Psoas muscle (tissue), 8 donors: ENCODE measurements around the gene SETD5. TPM values are rescaled to one million over a fixed set of nuclear protein-coding genes. Genes with fewer than 3 reads are reported as not detected.

Source experiments
- ATAC-seq, 4 donors: fragments of 200-7000 bp; cut with Tn5 transposase; one replicate each; pipeline ENCODE4 v1.9.1; 2020; ENCODE audit warnings: moderate library complexity in 3 of 4, mild to moderate bottlenecking in 2 of 4
- DNase-seq, 2 donors: peaks; one replicate each; pipeline ENCODE4 v3.0.0-alpha.2; 2020
- H3K27ac ChIP-seq: fragments of 200-600 bp; one replicate; pipeline ENCODE4 v1.8.0; 2022
- H3K27me3 ChIP-seq, 3 donors: fragments of 200-600 bp in 1 of 3; one replicate each; pipeline versions ENCODE4 v1.6.1 to v1.8.0; 2013 to 2022; ENCODE audit warnings: low read length in 2 of 3, mild to moderate bottlenecking in 2 of 3, moderate library complexity in 1 of 3; ENCODE audit not compliant: insufficient read depth in 3 of 3
- H3K36me3 ChIP-seq, 2 donors: fragments of 200-600 bp in 1 of 2; one replicate each; pipeline versions ENCODE4 v1.6.1 to v1.8.0; 2013 to 2022; ENCODE audit warnings: low read depth in 1 of 2, mild to moderate bottlenecking in 1 of 2, moderate library complexity in 1 of 2; ENCODE audit not compliant: insufficient read depth in 1 of 2
- H3K4me1 ChIP-seq: fragments of 200-600 bp; one replicate; pipeline ENCODE4 v1.8.0; 2022
- H3K4me3 ChIP-seq: fragments of 200-600 bp; one replicate; pipeline ENCODE4 v1.8.0; 2022; ENCODE audit warnings: mild to moderate bottlenecking
- H3K9me3 ChIP-seq: fragments of 200-600 bp; one replicate; pipeline ENCODE4 v1.8.0; 2022
- WGBS, 3 donors: extraction: QIAGEN DNeasy Blood & Tissue Kit; methylation state at CpG; one replicate each; pipeline versions ENCODE4 v1.1.6 to v1.1.7; 2013; 5-methylcytosine and 5-hydroxymethylcytosine counted together
- intact Hi-C, 2 donors: fragments of 100-400 bp; cut with DNase I; formaldehyde crosslinking; loops; one replicate each; pipeline versions ENCODE4 v1.11.0 to v1.14.2; 2022
- polyA plus RNA-seq, 3 donors: library from polyadenylated mRNA; stranded (reverse); fragments of 200-250 nt; gene quantifications; one replicate each; pipeline ENCODE4 v1.2.3, GENCODE V29; 2013
- total RNA-seq, 4 donors: library from RNA; stranded (reverse); fragmentation: NEBNext Ultra II Directional in 2 of 4; extraction: Animal tissue kit (Norgen Biotek cat#: 25700) in 2 of 4; gene quantifications; one replicate each; pipeline versions ENCODE4 v1.2.1 to v1.2.4, GENCODE V29; 2021 to 2023
- TF ChIP-seq, protein P1 (sequence below): fragments of 200-600 bp; IDR thresholded peaks from one replicate; pipeline ENCODE4 v1.8.0; 2022; ENCODE audit warnings: antibody characterized with exemption
- donor health status: healthy with polysubstance abuse.
- donor health status: DM: no; HTN: no; CAD: no; lungs with moderate emphysema.
- donor health status: Bipolar disorder and iron deficiency.
- donor health status: healthy.
- donor health status: DM: yes; HTN: yes; CAD: no.
- donor health status: DM: no; HTN: no; CAD: no.
- donor health status: DM: no; HTN: no; CAD: no.
- donor health status: DM: yes; HTN: yes; CAD: no.

Gene SETD5
- total and polyA plus RNA-seq, 7 donors: 12.8 to 69.3 (median 58.3) TPM

DNA sequence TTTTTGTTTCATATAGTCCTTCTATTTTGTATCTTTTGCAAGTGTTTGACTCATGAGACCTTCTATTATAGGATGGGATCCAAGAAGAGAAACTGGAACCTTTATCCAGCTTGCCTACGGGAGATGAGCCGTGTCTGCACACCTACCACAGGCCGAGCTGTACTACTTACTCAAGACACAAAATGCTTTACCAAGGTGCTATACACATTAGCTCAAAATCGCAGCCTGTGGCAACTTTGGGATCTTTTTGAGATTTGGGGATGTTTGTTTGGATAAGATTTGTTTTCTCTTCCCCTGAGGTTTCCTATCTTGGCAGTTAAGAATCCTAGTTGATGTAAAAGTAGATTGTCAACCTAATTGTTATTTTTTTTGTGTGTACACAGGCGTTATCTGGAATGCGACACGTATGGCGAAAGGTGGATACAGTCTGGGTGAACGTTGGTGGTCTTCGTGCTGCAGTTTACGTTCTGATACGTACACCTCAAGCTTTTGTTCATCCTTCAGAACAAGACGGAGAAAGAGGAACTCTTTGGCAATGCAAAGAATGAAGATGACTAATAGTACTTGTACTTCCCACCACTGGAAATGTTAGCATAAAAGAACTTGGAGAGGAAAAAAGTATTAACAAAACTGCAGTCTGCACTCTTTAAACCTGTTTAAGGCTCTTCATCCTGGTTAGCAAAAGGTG, 13.1 kb upstream of the SETD5 start:
- Histone ChIP-seq H3K36me3 (peaks cover 23 to 95% of the 10 kb centered on the region in 2 donors), H3K27ac (peak overlapping the region; percentile 3), H3K4me3 (no peak overlapping the region), H3K27me3 (no peaks in the 10 kb centered on the region), H3K9me3 (no peaks in the 10 kb centered on the region), H3K4me1 (peaks cover 10% of the 10 kb centered on the region)
- ATAC-seq: peak in 3 of 4 donors; percentile 17 to 49 (median 40)
- intact Hi-C loops: no loop called here
- no peak for DNase-seq
- 72 to 80% (median 72%) methylated on average over 13 of the region's 13 CpGs for WGBS, 3 donors
- TF ChIP-seq, protein P1, sequence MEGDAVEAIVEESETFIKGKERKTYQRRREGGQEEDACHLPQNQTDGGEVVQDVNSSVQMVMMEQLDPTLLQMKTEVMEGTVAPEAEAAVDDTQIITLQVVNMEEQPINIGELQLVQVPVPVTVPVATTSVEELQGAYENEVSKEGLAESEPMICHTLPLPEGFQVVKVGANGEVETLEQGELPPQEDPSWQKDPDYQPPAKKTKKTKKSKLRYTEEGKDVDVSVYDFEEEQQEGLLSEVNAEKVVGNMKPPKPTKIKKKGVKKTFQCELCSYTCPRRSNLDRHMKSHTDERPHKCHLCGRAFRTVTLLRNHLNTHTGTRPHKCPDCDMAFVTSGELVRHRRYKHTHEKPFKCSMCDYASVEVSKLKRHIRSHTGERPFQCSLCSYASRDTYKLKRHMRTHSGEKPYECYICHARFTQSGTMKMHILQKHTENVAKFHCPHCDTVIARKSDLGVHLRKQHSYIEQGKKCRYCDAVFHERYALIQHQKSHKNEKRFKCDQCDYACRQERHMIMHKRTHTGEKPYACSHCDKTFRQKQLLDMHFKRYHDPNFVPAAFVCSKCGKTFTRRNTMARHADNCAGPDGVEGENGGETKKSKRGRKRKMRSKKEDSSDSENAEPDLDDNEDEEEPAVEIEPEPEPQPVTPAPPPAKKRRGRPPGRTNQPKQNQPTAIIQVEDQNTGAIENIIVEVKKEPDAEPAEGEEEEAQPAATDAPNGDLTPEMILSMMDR: no peak

DNA sequence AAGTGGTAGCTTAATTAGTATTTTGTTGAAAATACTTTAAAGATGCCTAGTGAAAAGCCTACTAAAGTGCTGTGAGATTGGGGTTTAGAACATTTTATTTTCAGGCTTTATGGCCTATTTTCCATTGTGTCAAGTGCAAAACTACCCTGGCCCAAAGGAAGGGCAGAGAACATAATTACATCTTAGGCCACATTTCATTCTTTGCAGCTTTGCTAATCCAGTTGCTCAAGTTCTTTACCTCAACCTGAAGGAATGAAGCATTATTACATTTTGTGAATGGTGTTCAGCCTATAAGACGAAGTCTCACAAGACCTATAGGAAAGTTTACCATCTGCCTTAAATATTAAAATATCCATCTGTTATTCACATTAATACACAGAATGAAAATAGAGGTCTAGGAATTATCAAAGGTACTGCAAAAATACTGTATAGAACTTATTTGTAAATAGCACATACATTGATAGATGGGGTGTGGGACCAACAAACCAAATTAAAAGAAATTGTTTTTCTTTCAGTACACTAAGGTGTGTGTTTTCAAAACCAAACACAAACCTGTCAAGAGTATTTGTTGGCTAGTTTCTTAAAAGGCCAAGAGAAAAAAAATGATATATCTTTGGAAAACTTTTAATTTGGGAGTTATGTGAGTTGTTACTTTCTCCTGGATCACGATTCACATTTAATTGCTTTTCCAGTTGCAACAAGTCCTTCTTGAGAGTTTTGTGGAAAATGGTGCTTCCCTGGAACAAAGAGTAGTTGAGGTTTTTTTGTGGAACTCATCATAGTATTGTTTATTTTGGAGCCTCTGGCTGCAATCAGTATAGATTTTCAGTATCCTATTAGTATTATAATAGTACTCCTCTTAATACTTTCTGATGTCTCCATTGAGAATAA, 12.0 kb upstream of the SETD5 start:
- intact Hi-C loops: loop anchor here (5.0 kb wide), 3 partner anchors 47 to 82 kb away; no protein-coding TSS in a partner anchor
- H3K27me3 ChIP-seq: no peaks in the 10 kb centered on the region
- 75 to 76% (median 75%) methylated on average over 2 of the region's 2 CpGs for WGBS, 3 donors
- DNase-seq: no peak
- H3K9me3 ChIP-seq: no peaks in the 10 kb centered on the region
- no peak for ATAC-seq
- no peak overlapping the region for H3K4me3 ChIP-seq
- H3K36me3 ChIP-seq: peaks cover 24 to 95% of the 10 kb centered on the region in 2 donors
- TF ChIP-seq, protein P1: no peak
- peaks cover 8% of the 10 kb centered on the region for H3K4me1 ChIP-seq
- no peak overlapping the region for H3K27ac ChIP-seq

DNA sequence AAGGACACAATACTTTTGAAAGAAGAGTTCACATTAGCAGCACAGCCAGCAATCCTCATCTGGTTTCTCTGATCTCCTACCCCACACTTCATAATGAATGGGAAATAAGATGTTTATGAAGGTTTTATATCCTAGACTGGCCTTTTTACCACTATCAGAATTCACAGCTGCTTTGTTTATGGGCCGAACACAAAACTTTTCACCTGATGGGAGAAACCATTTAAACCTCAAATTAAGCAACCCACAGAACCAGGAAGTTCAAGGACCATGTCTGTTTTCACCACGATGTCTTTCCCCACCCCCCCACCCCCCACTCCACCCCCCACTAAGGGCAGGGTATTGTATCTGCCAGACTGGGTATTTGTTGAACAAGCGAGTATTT, 11.3 kb upstream of the SETD5 start:
- TF ChIP-seq, protein P1: no peak
- WGBS, 3 donors: 73 to 81% (median 78%) methylated on average over 3 of the region's 3 CpGs
- Histone ChIP-seq H3K4me1 (peaks cover 8% of the 10 kb centered on the region), H3K27ac (no peak overlapping the region), H3K9me3 (no peaks in the 10 kb centered on the region), H3K27me3 (no peaks in the 10 kb centered on the region), H3K4me3 (no peak overlapping the region), H3K36me3 (peaks cover 29 to 95% of the 10 kb centered on the region in 2 donors)
- intact Hi-C loops: loop anchor here (5.0 kb wide), 3 partner anchors 46 to 81 kb away; no protein-coding TSS in a partner anchor
- no peak for ATAC-seq
- DNase-seq: no peak

DNA sequence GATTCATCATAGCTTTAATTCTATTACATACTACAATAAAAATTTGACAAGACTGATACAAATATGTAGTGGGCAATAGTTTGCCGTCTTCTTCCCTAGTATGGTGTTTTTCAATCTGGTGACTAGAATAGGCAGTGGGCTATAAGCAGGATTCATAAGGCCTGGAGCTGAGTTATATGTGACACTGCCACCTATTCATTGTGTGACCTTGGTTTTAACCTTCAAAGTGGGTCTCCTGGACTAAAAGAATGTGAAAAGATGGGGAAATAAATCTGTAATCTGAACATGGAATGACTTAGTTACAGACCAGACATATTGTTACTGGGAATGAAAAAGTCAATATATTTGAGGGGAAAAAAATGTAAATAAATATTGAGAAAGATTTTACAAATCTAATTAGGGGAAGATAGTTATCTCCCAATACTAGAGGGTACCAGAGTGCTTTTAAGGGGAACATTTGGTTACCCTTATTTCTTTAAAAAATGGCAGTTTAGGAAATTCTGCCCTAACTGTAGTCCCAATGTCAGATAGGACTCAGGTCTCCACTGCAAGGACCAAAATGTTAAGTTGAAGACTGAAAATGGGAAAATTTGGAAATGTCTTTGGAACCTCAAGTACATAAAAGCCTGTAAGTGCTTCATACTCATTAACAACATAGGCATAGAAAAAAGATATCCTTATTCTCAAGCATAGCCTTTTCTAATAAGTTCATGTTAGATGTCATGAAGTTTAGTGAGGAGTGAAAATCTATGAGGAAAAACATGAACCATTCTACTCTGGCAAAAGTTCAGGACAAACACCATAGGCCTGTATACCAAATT, 10.7 kb upstream of the SETD5 start:
- Histone ChIP-seq H3K36me3 (peaks cover 32 to 97% of the 10 kb centered on the region in 2 donors), H3K27me3 (no peaks in the 10 kb centered on the region), H3K4me1 (peaks cover 15% of the 10 kb centered on the region), H3K27ac (no peak overlapping the region), H3K9me3 (no peaks in the 10 kb centered on the region), H3K4me3 (no peak overlapping the region)
- TF ChIP-seq, protein P1: no peak
- ATAC-seq: no peak
- no peak for DNase-seq
- intact Hi-C loops: loop anchor here (5.0 kb wide), 3 partner anchors 46 to 81 kb away; no protein-coding TSS in a partner anchor
- WGBS, 3 donors: 0 to 41% (median 0%) methylated on average over 1 of the region's 1 CpG
